HL-60 (cell line): ENCODE results near the gene SPATA6.

Experiments
- DNase-seq, 2 experiments: peaks; one replicate each; pipeline ENCODE4 v3.0.0-alpha.2; 2010 to 2020; ENCODE audit warnings: low read depth in 1 of 2, low spot score in 1 of 2
- H3K27ac ChIP-seq: fragments of 250-450 bp; sonication (Bioruptor Pico); replicated peaks from 2 replicates; pipeline ENCODE4 v1.5.1; 2020; ENCODE audit warnings: mild to moderate bottlenecking, moderate library complexity
- H3K27me3 ChIP-seq: fragments of 250-450 bp; sonication (Bioruptor Pico); 2 replicates; pipeline ENCODE4 v1.5.1; 2021; ENCODE audit warnings: mild to moderate bottlenecking, moderate library complexity; ENCODE audit not compliant: insufficient read depth, poor library complexity, severe bottlenecking
- H3K4me3 ChIP-seq: replicated peaks from 2 replicates; pipeline ENCODE4 v1.5.1; 2011; ENCODE audit warnings: mild to moderate bottlenecking, control low read depth, low read length; ENCODE audit not compliant: insufficient read depth
- GABPA ChIP-seq: IDR thresholded peaks from 2 replicates; pipeline ENCODE4 v1.6.1; 2012; ENCODE audit warnings: low read depth
- POLR2AphosphoS5 ChIP-seq: IDR thresholded peaks from 2 replicates; pipeline ENCODE4 v1.6.1; 2012; ENCODE audit warnings: low read depth
- SPI1 ChIP-seq: IDR thresholded peaks from 2 replicates; pipeline ENCODE4 v1.6.1; 2012; ENCODE audit warnings: low read depth, mild to moderate bottlenecking, borderline replicate concordance
- TF ChIP-seq, protein P1 (sequence below): IDR thresholded peaks from one replicate; pipeline ENCODE4 v1.5.1; 2011; ENCODE audit warnings: low read length, control low read depth, inconsistent platforms; ENCODE audit not compliant: insufficient read depth
- TF ChIP-seq, protein P2 (sequence below): IDR thresholded peaks from 2 replicates; pipeline ENCODE4 v1.6.1; 2012; ENCODE audit warnings: low read depth; ENCODE audit not compliant: insufficient replicate concordance

SPATA6 gene

DNA sequence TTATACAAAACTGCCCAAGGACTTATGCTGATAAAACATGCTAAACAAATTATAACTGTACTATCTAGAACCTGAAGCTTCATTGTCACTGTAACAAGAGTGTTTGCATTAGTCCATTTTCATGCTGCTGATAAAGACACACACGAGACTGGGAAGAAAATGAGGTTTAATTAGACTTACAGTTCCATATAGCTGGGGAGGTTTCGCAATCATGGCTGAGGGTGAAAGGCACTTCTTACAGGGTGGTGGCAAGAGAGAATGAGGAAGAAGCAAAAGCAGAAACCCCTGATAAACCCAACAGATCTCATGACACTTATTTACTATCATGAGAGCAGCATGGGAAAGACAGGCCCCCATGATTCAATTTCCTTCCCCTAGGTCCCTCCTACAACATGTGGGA is 100.4 kb downstream of the SPATA6 start:
- TF ChIP-seq, protein P1, sequence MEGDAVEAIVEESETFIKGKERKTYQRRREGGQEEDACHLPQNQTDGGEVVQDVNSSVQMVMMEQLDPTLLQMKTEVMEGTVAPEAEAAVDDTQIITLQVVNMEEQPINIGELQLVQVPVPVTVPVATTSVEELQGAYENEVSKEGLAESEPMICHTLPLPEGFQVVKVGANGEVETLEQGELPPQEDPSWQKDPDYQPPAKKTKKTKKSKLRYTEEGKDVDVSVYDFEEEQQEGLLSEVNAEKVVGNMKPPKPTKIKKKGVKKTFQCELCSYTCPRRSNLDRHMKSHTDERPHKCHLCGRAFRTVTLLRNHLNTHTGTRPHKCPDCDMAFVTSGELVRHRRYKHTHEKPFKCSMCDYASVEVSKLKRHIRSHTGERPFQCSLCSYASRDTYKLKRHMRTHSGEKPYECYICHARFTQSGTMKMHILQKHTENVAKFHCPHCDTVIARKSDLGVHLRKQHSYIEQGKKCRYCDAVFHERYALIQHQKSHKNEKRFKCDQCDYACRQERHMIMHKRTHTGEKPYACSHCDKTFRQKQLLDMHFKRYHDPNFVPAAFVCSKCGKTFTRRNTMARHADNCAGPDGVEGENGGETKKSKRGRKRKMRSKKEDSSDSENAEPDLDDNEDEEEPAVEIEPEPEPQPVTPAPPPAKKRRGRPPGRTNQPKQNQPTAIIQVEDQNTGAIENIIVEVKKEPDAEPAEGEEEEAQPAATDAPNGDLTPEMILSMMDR: no peak
- TF ChIP-seq SPI1 (no peak), POLR2AphosphoS5 (no peak), GABPA (no peak)
- TF ChIP-seq, protein P2, sequence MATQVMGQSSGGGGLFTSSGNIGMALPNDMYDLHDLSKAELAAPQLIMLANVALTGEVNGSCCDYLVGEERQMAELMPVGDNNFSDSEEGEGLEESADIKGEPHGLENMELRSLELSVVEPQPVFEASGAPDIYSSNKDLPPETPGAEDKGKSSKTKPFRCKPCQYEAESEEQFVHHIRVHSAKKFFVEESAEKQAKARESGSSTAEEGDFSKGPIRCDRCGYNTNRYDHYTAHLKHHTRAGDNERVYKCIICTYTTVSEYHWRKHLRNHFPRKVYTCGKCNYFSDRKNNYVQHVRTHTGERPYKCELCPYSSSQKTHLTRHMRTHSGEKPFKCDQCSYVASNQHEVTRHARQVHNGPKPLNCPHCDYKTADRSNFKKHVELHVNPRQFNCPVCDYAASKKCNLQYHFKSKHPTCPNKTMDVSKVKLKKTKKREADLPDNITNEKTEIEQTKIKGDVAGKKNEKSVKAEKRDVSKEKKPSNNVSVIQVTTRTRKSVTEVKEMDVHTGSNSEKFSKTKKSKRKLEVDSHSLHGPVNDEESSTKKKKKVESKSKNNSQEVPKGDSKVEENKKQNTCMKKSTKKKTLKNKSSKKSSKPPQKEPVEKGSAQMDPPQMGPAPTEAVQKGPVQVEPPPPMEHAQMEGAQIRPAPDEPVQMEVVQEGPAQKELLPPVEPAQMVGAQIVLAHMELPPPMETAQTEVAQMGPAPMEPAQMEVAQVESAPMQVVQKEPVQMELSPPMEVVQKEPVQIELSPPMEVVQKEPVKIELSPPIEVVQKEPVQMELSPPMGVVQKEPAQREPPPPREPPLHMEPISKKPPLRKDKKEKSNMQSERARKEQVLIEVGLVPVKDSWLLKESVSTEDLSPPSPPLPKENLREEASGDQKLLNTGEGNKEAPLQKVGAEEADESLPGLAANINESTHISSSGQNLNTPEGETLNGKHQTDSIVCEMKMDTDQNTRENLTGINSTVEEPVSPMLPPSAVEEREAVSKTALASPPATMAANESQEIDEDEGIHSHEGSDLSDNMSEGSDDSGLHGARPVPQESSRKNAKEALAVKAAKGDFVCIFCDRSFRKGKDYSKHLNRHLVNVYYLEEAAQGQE: no peak
- no peaks in the 10 kb centered on the region for H3K27me3 ChIP-seq
- H3K4me3 ChIP-seq: no peak overlapping the region
- no peak overlapping the region for H3K27ac ChIP-seq
- peak; percentile 1 to 20 for DNase-seq

DNA sequence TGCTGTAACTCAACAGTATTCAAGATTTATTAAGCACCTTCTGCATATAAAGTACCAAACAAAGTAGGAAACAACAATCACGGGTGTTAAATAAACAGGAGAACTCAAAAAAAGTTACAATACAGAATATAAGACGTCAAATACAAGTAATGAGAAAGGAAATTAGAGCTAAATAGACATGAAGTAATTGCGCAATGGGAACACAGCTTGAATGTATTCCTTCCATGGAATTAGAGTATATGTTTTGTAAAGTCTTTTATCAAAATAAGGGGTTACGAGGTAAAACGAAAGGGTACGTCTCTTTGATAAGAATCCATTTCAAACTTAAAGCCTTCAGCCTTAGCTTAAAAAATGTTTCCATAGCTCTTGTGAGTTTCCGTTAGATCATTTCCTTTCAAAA is 109.1 kb downstream of the SPATA6 start:
- TF ChIP-seq, protein P2: no peak
- no peak for TF ChIP-seq POLR2AphosphoS5
- TF ChIP-seq GABPA: no peak
- TF ChIP-seq, protein P1: no peak
- TF ChIP-seq SPI1: no peak
- no peak for DNase-seq
- H3K4me3 ChIP-seq: no peak overlapping the region

DNA sequence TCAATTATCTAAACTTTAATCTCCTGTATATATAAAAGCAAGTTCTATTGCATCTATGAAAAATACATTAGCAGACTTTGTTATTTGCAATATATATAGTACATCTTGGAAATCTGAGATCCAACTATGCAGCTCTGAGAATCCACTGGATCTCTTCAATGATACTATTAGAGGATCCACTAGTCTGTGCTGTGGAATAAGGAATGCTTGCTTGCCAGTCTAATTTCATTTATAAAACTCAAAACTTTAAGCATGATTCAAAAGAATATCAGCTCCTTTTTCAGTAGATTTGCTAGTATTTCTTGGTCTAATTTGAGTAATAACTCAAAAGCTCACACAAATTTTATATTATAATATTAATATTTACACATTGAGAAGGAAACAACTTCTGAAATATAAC is 115.1 kb downstream of the SPATA6 start:
- no peak overlapping the region for H3K4me3 ChIP-seq
- H3K27me3 ChIP-seq: no peaks in the 10 kb centered on the region
- TF ChIP-seq, protein P1: no peak
- TF ChIP-seq POLR2AphosphoS5 (no peak), GABPA (no peak), SPI1 (no peak)
- TF ChIP-seq, protein P2: no peak
- H3K27ac ChIP-seq: no peak overlapping the region
- no peak for DNase-seq

More for the DNA sequence above, 109.1 kb downstream of the SPATA6 start:
- Histone ChIP-seq H3K27ac (no peak overlapping the region), H3K27me3 (no peaks in the 10 kb centered on the region)
